Erythroblast (primary cell): ENCODE results near the gene RAB17.

Experiments
- GATA1 ChIP-seq: IDR thresholded peaks from 2 replicates; pipeline ENCODE4 v1.6.1; 2011; ENCODE audit warnings: low read depth, mild to moderate bottlenecking, control low read depth, low read length, moderate library complexity
- POLR2A ChIP-seq: IDR thresholded peaks from 2 replicates; pipeline ENCODE4 v1.6.1; 2011; ENCODE audit warnings: mild to moderate bottlenecking, low read length

DNA sequence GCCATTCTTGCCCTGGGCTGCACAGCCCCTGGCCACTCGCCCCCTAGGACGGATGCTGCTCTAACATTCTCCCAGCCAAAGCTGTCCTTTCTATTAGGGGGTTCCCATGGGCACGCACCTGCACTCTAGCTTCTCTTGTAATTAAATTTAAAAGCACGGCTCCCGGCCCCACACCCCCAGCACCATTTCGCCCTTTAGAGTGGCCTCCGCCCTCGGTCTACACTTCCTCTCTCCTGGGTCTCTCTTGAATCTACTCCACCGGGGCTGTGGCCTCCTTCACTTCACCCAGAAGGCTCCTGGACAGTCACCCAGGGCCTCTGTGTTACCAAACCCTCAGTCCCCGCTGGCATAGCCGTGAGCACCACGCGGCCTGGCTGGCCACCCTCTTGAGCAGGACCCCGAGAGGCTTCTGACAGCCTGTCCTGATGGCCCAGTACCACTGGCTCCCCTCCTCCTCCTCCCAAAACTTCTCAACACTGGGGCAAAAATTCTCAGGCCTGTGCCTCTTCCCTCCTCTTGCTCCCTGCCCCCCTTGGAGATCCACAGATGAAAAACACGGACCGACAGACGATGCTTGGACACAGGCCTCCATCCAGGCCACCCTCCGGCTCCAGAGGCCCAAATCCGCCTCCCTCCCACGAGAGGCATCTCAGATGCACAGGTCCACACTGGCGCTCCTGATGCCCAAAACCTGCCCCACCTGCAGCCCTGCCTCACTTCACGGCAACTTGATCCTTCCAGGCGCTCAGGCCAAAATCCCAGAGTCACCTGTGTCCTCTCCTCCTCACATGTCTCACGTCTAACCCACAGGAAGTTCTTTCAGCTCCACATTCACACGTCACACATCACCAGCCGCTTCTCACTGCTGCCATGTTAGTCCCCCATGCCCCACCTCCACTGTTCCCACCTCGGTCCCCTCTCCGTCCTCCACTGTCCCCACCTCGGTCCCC lies 6.9 kb upstream of the RAB17 start:
- TF ChIP-seq POLR2A (no peak), GATA1 (no peak)
